Tibial nerve (tissue), 4 donors: ENCODE data around the gene CD55. TPM values are rescaled to one million over a fixed set of nuclear protein-coding genes. Genes with fewer than 3 reads are reported as not detected.

ENCODE experiments used
- total RNA-seq, 4 donors: library from RNA; depleted of rRNA; stranded (reverse); fragments of >200 nt; gene quantifications; one replicate each; pipeline ENCODE4 v1.1.0, GENCODE V29; 2016

Gene CD55
- total RNA-seq, 4 donors from 2014 or later, result 60.8 to 94.2 (median 89.6) TPM

Other genes with a start within 250 kb of the CD55 start
- 1 to 10 TPM in 1 of 4 donors, under 1 TPM in 1, not detected in 2; 0.90 to 4.9 TPM for gene C4BPB, start 232.8 kb upstream of the CD55 start, total RNA-seq
- gene C4BPA, start 217.4 kb upstream of the CD55 start, total RNA-seq, result not detected
- not detected for gene CR2, start 132.7 kb downstream of the CD55 start, total RNA-seq
- 10 to 100 TPM in 1 of 4 donors, 1 to 10 TPM in 3; 6.7 to 27.6 (median 8.8) TPM for gene CR1, start 174.5 kb downstream of the CD55 start, total RNA-seq